NCI-H2196 (cell line): ENCODE measurements around the gene NRXN3.

Experiments used
- DNase-seq: peaks from one replicate; lab custom pipeline; 2025; ENCODE audit not compliant: unreplicated experiment; lab: John Stamatoyannopoulos, UW

The NRXN3 gene

DNA sequence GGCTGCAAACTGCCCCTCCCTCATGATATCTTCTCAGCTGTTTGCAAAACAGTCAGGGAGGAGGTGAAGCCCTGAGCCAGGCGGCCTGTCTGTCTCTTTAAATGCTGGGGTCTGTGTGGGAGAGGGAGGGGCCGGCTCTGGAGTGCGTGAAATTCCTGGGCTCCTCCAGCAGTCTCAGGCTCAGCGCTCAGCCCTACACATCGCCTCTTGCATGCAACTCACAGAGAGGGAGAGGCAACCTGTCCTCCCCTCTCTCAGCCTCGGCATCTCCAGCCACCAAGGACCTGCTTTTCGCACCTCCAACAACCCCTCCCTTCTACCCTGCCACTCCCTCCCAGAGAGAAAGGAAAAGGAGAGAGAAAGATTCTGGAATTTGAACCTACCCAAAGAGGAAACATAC lies at the start of gene NRXN3:
NRXN3 (plus strand) TSS at position 171 of the 400 bp plus-strand sequence. CDS start 72,721 bp downstream, outside the sequence.
- no peak for DNase-seq

DNA sequence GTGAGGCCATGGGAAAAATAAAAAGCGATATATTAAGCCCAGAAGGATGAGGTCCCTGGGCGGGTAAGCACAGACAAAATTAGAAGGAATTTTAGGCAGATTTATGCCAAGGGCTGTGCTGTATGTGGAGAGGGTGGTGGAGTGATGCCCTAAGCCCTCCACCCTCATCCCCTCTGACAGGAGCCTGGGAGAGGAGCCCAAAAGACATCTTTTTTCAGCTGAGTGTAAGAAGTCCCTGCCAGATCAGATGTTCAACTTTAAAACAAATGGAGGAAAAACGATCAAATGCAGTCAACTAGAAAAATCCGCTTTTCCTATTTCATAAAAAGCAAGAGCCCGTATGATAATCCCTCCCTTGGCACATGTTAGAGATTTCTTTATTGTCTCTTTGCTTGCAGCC lies 47.7 kb upstream of the NRXN3 start:
- no peak for DNase-seq

DNA sequence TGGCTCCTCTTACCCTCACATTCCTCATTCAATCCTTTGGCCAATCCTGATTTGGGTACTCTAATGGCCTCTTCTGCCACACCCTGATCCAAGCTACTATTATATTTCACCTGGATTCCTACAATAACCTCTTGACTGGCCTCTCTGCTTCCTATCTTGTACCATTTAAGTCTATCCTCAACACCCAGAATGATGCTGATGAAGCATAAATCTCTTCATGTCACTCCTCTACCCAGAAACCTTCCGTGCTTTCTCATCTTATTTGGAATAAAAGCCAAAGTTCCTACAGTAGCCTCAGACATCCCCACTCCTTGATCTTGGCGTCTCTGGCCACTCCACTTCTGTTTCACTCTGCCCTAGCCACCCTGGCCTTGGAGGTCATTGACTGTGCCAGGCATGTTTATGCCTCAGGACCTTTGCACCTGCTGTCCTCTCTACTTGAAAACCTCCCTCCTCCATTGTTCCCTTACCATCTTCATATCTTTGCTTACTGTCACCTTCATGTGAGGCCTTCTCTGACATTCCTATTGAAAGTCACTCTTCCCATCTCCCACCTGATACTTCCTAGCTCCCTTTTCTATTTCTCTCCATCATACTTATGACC lies 46.4 kb upstream of the NRXN3 start:
- no peak for DNase-seq

DNA sequence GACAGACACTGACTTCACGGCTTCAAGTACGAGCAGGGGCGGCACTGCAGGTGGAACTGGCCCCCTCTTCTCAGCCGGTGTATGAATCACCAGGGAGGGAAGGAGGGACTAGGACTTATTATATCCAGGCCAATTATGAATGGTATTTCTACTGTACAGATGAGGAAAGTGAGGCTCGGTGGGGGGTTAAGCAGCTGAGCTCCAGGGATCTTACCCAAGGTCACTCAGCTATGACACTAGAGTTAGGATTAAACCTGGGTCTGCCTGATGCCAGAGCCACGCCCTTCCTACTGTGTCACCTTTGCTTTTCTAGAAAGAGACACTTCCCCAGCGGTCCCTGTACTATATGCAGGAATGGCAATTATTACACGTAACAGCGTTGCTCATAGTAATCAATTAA lies 42.2 kb upstream of the NRXN3 start:
- DNase-seq, result no peak

DNA sequence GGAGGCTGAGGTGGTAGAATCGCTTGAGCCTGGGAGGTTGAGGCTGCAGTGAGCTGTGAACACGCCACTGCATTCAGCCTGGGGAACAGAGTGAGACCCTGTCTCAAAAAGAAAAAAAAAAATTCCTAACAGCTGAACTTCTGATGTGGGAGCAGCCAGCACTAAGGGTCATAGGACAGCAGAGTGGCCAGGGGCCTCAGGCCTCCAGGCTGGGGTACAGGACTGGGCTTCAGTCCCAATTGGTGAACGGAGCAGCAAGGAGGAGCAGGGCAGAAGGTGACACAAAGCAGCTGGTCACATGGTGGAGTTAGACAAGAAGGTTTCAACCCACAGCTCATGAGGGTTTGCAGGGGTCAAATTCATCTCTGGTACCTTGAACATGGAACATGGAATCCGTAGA lies 40.8 kb upstream of the NRXN3 start:
- DNase-seq, result no peak

DNA sequence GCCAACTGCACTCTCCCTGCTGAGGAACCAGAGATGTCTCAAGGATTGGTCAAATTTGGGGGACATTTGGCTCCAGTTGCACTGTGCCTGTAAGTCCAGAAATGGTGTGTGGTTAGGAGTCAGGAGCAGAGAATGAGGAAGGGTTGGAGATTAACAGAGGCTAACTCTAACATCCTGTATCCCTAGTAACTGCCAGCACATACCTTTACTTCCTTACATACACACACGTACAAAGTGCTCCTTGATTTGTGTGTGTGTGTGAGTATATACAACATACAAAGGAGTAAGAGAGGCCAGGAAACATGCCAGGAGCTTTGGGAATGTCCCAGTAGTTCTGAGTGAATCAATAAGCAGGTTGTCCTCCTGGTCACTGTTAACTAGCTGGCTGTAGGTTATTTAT lies 39.8 kb upstream of the NRXN3 start:
- DNase-seq, result no peak

DNA sequence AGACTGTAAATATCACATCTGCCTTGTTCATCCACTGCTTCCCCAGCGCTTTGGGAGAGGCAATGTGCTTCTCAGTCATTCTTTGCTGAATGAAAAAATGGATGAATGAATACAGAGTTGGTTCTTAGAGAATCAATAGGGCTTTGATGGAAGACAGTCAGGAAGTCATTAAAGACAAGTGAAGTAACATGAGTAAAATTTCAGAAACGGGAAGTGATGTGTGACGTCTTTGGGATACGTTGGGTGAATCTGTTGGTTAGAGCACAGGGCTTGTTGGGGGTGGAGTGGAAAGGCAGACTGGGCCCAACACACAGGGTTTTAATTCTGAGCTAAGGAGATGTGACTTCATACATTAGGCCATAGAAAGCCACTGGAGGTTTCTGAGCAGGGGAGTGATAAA lies 39.0 kb upstream of the NRXN3 start:
- DNase-seq, result no peak

DNA sequence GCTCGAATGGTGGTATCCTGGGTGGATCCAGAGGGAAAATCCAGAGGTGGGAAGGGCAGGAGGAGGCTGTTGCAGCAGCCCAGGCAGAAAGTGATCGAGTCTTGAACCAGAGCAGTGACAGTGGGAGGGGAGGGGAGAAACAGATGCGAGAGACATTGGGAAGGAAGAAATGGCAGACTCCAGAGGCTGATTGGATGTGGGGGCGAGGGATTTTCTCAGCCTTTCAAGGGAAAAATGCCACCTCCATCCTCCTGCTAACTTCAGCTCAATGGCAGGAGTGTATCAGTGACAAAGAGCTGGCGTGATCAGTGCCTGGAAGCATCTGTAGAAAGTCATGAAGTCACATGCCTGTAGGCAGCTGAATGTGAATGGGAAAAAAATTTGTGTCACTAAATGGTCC lies 38.6 kb upstream of the NRXN3 start:
- no peak for DNase-seq

DNA sequence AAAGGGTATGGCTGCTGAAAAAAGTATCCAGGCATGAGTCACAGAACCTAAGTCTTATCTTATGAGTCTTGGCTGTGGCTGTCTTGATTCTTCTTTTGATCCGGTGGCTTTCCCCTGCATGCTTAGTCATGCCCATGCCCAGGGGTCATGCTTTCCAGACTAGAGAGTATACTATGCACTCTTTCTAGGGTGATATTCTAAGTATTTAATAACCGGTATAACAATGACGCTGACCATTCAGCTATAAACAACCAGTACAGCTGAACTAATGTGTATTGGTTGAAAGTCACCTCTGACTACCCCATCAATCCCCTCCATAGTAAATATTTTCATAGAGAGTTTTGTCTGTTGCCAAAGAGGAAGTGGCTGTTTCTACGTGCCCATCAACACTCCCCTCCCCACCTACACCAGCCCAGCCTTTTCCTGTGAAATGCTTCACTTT lies 34.7 kb upstream of the NRXN3 start:
- DNase-seq, result no peak

DNA sequence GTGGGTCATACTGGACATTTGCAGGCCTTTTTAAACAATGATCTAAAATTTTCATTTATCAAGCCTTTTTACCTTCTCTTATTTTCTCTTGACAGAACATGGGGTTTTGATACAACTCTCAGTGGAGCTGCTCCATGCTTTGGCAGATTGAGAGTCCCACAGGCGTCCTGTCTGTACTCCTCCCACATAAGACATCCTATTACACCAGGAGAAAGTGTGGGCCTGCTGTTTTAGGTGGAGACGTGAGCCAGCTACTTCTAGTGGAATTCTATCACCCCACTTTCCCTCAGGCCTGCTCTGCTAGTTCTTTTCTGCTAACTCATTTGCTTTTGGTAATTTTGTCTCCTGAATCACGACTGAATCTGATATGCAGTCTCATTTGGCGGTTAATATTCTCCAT lies 33.5 kb upstream of the NRXN3 start:
- DNase-seq, result no peak

DNA sequence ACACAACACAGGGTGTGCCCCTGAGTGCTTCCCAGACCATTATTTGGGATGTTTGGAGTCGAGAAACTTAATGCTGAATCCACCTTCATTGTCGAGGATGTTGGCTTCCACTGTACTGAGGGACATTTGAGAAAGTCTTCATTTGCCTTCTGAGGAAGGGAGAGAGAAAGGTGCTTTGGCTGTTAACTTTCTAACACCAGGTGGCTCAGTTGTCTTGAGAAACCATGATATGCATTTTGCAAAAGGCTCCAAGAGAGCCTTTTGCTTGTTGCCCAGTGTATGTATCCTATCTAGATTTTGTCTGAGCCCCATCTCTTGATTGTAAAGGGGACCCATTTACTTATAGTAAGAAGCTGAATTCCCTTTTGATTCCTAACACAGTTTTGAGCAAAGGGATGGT lies 28.6 kb upstream of the NRXN3 start:
- DNase-seq, result peak; percentile 5

DNA sequence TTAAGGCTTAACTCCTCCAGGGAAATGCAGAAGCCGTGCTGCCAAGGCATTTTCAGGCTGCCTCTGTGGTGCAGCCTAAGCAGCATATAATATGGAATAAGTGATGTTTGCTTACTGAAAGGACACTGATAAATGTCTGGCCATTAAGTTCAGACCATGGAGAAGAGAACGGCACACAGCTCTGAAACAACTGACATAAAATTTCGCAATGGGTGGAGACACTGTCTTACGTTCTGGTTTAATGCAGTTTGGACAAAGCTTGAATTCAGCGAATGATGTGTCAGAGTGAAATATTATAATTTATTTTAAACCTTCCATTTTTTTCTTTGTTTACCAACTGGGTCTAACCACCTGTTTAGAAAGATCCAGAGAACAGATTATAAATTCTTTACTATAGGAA lies 27.2 kb upstream of the NRXN3 start:
- no peak for DNase-seq

DNA sequence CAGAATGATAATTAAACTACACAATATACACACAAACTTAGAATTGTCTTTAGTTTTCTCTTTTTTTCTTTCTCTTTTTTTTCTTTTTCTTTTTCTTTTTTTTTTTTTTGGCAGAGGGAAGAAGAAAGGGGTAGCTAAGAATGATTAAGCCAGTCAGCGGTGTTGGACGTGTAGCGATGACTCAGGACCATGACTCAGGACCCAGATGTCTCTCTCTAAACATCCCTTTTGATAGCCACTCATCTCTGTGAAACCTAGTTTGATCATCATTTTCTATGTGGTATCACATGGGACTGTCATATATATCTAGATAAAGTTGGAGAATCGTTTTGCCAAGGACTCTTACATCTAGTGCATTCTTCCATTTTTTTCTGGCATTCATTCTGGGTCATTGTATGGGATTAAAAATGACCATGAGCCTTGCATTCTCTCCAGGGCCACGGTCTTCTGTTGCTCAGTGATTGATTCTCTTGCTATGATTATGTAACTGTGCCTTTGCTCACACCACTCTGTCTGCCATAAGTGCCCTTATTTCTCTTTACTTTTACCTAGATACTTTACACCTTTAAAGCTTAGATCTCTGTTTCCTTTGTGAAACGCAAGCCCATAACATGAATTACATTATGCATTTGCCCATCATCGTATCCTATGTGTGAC lies 26.6 kb upstream of the NRXN3 start:
- no peak for DNase-seq

DNA sequence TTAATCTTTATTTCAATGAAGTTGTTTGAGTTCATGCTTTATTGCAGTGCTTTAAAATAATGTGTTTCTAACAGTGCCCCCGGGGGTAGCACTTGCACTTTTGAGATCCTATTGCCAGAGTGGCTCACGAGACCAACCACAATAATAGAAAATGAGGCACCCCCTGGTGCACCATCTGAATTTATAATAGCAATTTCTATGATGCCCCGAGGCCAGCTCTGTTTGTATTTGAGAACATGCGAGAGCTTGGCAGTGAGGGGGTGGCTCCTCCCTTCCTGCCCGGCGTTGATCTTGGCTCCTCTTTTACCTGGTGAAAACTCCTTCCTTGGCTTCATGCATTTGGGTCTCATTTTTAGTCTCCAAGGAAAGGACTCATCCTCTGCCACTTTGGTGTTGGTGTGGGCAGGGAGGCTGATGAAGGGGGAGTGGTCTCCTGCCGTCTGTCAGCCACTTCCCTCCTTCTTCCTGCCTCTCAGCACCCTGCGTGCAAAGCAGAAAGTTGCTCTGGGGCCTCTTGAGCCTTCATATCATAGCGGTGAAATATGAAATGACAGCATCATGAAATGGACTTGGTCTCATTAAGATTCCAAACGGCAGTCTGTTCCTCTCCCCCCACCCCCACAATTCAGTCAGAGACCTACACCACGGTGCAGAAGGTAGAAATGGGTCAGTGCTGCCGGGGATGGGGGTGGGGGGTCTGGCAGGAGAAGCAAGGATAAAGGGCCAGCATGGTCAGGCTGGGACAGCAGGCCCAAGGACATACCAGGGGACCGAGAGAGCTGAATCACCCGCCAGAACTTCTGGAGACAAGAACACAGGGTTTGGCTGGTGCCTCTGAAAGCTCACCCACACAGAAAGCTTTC lies 17.7 kb upstream of the NRXN3 start:
- DNase-seq, result peak; percentile 11

DNA sequence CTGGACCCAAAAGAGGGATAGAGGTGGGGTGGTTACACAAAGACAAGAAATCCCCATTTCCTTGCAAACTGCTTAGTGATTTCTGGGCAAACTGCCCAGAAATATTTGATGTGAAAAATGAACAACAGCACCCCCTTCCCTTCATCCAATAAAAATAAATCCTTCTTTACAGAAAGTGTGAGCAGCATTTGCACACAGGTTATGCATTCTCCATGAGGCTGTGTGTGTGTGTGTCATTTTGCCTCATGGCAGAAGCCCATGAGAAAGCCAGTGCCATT lies 17.2 kb upstream of the NRXN3 start:
- DNase-seq, result peak; percentile 17

DNA sequence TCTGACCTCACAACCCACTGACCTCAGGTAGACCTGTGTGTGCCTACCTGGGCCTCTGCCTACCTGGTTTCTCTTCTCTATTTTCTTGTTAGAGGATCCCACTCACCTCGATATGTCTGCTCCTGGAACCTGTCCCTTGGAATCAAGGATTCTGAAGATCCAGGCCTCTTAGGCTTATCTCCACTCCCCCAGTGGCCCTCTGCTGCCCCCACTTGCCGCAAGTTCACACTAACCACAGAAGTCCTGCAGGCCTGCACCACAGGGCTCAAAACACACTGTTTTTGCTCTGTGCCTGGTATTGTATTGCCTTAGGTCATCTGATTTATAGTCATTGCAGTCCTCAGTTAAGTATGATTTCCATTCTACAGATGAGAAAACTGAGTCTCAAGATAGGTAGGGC lies 15.3 kb upstream of the NRXN3 start:
- DNase-seq, result no peak

DNA sequence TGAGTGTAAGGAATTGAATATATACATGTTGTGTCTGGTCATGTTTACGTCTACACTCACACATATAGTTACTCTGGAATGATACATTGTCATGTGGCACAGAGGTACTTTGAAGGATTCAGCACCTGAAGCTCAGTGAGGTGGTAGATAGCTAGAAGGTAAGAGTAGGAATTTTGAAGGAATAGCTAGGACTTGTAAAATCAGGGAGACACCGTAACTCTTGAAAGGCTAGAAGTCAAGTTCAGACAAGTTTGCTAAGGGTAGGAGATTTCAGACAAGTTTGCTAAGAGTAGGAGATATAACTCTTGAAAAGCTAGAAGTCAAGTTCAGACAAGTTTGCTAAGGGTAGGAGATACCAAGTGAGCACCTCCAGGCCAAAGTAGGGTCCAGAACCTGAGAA lies 14.0 kb upstream of the NRXN3 start:
- DNase-seq, result no peak

DNA sequence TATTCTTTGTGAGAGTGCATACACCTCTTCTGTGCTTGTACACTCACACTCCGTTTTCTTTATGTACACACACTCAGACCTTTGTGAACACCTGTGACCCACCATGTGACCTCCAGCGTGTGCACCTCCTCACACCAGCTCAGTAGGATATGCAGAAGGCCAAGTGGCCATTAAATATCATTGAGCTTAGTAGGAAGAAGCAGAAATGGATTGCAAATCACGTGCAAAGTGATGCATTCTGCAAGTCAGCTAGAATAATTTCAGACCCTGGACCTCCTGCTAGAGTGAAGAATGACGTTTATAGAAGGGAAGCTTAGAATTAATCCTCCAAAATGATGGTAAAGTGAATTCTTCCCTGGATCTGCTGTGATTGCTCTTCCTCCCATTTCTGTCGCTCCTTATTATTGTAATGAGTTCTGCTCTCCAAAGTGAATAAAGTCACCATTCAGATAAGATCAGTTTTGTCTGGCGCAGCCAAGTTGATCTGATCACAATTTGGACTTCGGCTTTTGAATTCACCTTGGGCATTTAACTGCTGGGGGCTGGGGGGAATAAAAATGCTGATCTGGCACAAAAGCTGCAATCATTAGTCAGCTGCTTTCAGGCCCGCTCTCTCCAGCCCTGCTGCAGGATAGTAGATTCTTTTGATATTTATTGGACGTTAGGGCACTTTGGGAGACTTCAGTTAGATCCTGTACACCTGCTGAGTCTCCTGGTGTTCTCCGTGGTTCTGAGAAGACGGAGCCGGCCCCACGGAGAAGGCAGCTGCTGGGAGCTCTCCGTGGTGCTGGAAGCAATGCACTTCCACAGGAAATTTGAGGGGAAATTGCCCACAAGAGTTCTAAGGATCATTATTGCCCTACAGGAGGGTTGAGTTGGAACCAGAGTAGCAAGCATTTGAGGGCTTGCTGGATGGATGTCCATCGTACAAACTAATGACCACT lies 12.4 kb upstream of the NRXN3 start:
- DNase-seq, result no peak

DNA sequence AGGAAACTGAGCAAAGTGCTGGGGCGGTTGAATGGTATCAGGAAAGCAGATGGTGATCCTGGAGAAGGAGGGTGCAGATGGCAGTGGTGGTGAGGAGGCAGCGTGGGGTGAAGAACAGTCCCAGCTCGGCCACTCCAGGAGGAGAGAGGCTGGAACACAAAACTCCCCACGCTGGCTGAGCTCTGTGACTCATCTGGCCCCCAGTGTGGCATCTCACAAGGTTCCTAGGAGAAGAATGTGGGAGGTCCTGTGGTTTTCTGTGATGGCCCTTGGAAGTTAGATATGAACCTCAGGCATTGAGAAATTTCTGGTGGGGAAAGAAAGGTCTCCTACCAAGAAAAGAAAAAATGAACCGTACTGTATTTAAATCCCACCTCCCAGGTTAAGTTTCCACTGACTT lies 8.0 kb upstream of the NRXN3 start:
- no peak for DNase-seq

DNA sequence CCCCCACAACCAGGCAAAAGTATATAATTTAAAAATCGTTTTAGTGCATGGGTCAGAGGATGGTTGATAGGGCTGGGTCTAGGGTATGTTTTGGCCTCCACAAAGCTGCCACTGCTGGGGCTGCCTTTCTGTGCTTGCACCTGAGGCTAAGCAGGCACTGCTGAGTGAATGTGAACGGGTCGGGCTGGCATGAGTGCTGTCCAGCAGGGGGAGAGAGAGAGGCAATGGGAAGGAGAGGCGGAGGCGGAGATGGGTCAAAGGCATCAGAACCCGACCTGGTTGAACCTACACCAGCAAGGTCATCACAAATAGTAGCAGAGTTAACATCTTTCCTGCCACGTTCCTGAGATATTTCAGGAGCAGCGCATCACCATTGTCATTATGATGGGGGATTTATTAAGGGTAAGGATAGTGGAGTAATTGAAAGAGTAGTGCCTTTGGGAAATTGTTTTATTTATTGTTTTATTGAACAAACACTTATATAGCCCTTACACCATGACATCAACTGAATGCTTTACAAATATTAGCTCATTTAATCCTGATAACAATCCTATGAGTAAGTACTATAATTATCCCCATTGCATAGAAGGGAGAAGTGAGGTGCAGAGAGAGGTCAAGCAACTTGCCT lies 5.8 kb upstream of the NRXN3 start:
- peak; percentile 34 for DNase-seq

DNA sequence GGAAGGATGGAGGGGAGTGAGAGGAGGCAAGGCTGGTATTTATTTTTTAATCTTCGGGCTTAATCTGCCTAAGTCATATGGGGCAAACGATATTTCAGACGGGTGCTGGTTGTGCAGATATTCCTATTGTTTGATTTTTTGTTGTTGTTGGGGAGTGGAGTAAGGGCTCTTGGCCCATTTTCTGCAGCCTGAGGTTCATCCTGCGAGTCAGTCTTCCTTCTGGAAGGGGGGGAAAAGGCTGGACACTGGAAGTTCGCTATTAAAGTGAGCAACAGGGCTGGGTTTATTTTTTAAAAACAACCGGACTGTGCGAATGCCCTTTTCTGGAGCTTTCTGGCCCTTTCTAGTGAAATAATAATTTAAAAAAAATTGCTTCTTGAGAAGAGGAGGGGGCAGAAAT lies 2.3 kb downstream of the NRXN3 start:
- no peak for DNase-seq
